DMS153 treated with DMSO at 0.1 percent for 48 hours (cell line): ENCODE data around the gene IL16.

Source experiments
- DNase-seq: peaks from one replicate; lab custom pipeline; 2025; ENCODE audit not compliant: unreplicated experiment; lab: John Stamatoyannopoulos, UW

The IL16 gene

GRCh38 chr15:81289910-81290309 is 93.2 kb downstream of the IL16 start:
- no peak for DNase-seq

DNA sequence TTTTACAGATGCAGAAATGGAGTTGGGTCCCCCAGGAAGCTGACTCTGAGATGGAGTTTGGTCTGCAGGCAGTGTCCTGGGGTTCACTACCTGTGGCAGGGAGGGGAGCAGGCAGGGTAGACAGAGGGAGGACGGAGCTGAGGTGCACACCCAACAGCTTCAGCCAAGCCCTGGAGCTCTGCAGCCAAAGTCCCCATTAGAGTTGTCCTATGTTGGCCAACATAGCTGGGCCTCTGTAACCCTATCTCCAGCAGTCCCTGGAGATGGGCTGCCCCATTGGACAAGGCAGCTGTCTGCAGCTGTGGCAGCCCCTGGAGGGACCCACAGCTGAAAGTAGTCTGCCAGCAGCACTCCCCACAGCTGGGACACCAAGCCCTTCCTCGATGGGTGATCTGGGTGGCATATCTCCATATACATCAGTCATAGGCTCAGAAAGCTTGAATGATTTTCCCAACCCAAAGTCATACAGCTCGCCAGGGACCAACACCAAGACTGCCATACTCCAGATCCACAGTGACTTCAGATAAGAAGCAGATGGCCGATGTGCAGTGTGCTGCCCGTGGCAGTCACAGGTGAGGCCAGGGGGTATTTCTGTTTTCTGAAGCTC is 95.3 kb downstream of the IL16 start:
- DNase-seq = no peak

DNA sequence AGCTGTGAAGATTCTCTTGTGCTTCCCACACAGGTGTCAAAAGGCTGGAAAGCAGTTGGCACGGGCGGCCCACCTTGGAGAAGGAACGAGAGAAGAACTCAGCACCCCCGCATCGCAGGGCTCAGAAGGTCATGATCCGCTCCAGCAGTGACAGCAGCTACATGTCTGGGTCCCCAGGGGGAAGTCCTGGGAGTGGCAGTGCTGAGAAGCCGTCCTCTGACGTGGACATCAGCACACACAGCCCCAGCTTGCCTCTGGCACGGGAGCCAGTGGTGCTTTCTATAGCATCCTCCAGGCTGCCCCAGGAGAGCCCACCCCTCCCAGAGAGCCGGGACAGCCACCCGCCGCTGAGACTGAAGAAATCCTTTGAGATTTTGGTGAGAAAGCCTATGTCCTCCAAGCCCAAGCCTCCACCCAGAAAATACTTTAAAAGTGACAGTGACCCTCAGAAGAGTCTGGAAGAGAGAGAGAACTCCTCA is 95.9 kb downstream of the IL16 start:
- DNase-seq = no peak

GRCh38 chr15:81293728-81294515 is 97.2 kb downstream of the IL16 start:
- DNase-seq = no peak

GRCh38 chr15:81294516-81294880 is 97.8 kb downstream of the IL16 start:
- DNase-seq = no peak

GRCh38 chr15:81295486-81296121 is 98.9 kb downstream of the IL16 start:
- DNase-seq = no peak

DNA sequence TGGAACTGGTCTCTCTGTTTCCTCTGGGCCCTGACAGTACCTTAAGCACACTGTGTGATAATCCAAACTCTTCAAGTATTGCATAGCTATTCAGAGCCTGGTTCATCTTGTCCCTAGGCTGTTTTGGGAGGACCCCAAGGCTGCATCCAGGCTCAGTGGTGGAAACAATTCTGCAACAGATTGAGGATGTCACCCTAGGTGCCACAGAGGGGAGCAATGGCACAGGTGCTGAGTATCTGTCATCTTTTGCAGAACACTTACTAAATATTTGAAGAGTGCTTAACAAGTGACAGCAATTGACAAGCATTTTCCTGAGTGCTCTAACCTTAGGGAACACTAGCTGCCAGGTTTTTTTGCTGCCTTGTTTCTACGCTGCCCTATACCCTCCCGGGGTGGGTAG is 99.5 kb downstream of the IL16 start:
- DNase-seq = no peak

DNA sequence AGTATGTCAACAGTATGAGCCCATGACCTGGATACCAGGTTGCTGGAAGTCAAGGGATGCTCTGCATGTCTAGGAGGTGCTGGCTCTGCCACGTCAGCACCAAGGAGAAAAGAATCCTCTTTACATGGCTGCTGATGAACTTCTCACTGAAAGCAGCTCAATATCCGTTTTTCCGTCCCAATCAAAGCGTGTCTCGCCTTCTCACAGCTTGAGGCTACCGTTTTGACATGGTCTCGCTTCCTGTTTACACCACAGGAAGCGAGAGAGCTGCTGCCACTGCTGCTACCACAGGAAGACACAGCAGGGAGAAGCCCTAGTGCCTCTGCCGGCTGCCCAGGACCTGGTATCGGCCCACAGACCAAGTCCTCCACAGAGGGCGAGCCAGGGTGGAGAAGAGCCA is 100.0 kb downstream of the IL16 start:
- no peak for DNase-seq

GRCh38 chr15:81297147-81297572 is 100.5 kb downstream of the IL16 start:
- no peak for DNase-seq

GRCh38 chr15:81297603-81298575 is 101.2 kb downstream of the IL16 start:
- no peak for DNase-seq

- no peak for DNase-seq
These were observed 101.9 kb downstream of the IL16 start for GRCh38 chr15:81298611-81299010.

GRCh38 chr15:81299156-81299555 is 102.5 kb downstream of the IL16 start:
- DNase-seq = no peak

- no peak for DNase-seq
These were observed 103.1 kb downstream of the IL16 start for GRCh38 chr15:81299630-81300273.

DNA sequence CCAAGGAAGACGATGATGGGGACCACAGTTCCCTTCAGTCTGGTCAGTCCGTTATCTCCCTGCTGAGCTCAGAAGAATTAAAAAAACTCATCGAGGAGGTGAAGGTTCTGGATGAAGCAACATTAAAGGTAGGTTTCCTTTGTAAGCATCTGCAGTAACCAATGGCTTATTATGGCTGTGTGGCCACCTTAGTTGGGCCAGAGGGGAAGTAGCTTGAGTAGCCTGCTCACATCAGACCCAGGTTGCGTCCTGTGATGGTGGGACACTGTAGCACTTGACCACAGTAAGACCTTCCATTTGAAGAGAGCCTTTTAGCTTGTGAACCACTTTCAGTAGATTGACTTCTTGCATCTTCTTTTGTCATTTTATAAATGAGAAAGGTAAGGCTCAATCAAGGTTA is 104.7 kb downstream of the IL16 start:
- no peak for DNase-seq

DNA sequence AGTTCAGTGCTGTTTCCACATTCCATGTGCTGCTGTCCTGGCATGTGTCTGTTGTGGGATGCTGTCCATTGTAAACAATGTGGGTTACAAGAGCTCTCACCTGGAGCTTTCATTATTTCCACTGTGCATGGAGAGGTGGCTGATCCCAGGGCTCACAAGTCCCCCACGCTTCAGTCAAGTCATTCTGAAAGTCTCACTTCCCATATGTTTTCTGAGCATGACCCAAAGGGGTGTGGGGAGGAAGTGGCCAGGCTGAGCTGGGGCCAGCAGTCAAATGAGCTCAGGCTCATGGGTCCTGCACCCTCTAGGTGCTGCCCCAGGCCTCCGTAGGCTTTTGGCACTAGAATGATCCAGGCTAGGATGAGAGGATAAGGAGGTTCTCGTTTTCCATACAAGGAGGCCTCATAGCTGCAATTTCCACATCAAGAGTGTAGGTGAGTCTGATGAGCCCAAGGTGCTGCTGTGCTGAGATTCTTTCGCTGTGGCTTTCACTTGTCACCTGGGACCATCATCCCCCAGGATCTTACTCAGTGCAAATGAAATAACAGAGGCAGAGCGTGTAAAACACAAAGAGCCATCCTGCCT is 105.2 kb downstream of the IL16 start:
- DNase-seq = no peak

DNA sequence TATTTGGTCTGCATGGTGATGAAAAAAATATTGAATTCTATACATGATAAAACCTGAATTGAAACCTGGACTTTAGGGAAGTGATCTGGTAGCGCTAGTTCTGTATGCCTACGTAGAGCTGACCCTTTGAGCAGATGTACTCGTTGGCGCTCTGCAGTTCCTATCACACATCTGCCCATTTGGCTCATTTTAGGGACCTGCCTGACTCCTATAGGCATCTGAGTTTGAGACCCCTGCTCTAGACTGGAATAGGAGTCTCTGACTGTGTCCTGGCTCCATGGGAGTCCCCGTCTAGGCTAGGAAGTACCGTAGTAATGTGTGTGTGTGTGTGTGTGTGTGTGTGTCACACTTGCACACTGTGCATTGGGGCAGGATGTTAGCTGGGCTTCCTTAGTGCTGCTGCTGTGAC is 106.0 kb downstream of the IL16 start:
- DNase-seq = no peak

- DNase-seq = no peak
These were observed 106.9 kb downstream of the IL16 start for GRCh38 chr15:81303244-81304225.

DNA sequence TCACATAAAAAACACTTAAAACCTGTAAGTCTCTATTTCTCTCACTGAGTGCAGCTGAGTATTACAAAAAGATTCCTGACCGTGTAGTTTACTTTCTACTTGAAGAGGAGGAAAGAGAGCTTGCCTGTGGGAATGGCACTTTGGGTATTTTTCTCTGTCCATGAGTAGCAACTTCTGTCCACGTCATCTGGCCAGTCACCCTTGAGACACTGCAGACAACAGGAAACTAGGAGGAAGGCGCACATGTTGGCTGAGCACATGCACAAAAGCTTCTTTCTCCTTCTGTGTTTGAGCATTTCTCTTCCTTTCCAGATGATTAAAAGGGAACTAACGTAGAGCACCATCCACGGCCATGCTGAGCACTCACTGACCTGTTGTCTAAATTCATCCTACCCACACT is 107.5 kb downstream of the IL16 start:
- DNase-seq = no peak

DNA sequence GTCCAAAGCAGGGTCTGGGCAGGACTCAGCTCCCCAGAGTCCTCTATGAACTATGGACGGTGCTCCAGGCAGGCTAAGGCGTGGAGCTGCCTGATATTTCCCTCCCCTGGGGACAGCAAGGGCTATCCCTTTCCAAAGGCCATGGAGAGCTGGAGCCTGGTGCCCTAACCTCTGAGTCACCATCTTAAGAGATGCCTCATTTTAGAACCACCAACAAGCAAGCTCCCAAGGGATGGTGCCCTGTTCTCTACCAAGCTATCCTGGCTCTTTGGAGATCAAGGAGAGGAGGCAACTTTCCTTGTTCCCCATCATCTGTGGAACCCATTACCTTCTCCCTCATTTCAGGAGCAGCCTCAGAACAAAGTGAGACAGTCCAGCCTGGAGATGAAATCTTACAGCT is 111.6 kb downstream of the IL16 start:
- no peak for DNase-seq
